ENCODE results near the gene BCAT1.

The BCAT1 gene

DNA sequence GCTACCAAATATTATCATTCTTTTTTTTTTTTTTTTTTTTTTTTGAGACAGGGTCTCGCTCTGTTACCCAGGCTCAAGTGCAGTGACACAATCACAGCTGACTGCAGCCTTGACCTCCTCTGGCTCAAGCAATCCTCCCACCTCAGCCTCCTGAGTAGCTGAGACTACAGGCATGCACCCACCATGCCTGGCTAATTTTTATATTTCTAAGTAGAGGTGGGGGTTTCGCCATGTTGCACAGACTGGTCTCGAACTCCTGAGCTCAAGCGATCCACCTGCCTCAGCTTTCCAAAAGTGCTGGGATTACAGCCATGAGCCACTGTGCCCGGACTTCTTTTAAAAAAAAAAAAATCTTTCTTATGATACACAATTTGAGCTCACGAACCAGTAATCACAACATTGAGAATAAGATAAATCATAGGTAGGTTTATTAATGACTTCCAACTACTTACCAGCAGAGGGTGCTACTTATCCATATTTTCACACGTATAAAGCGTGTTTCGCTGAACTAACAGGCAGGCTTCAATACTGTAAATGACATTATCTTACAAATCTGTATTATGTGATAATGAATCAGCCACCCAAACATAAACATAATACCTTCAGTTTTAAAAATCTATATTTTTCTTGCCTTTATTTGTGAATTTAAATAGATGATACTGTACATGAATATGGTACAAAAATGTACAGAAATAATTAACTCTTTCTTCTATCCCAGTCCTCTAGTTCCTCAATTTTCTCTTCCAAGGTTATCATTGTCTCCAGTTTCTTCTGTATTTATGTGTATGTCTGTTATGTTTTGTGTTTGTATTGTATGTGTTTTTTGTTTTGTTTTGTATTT lies 42.5 kb upstream of the BCAT1 start:
- H3K27ac ChIP-seq: no peak overlapping the region
- TF ChIP-seq, protein P1, sequence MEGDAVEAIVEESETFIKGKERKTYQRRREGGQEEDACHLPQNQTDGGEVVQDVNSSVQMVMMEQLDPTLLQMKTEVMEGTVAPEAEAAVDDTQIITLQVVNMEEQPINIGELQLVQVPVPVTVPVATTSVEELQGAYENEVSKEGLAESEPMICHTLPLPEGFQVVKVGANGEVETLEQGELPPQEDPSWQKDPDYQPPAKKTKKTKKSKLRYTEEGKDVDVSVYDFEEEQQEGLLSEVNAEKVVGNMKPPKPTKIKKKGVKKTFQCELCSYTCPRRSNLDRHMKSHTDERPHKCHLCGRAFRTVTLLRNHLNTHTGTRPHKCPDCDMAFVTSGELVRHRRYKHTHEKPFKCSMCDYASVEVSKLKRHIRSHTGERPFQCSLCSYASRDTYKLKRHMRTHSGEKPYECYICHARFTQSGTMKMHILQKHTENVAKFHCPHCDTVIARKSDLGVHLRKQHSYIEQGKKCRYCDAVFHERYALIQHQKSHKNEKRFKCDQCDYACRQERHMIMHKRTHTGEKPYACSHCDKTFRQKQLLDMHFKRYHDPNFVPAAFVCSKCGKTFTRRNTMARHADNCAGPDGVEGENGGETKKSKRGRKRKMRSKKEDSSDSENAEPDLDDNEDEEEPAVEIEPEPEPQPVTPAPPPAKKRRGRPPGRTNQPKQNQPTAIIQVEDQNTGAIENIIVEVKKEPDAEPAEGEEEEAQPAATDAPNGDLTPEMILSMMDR (conservative IDR thresholded peaks at IDR 0.05): peak; percentile 76

DNA sequence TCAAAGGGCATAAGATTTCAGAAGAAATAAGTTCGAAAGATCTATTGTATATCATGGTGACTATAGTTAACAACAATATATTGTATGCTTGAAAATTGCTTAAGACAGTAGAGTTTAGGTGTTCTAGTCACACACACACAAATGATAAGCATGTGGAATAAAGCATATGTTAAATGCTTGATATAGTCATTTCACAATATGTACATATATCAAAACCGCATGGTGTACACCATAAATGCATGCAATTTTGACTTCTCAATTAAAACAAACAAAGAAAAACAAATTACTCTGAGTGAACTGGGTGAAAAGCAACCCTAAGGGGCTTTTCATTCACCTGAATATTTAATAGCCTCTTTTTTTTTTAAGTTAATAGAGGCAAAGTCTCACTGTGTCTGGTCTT lies 40.3 kb upstream of the BCAT1 start:
- TF ChIP-seq, protein P1 (conservative IDR thresholded peaks at IDR 0.05): no peak
- no peak overlapping the region for H3K27ac ChIP-seq

DNA sequence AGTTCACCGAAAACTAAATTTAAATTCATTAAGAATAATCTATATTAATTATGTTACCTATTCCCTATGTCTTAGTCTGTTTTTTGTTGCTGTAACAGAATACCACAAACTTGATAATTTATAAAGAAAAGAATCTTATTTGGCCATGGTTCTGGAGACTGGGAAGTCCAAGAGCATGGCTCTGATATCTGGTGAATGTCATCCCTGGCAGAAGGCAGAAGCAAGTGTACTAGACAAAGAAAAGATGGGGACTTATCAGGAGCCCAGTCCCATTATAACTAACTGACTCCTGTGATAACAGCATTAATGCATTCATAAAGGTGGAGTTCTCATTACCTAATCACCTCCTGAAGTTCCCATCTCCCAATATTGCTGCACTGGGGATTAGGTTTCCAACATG lies 33.3 kb upstream of the BCAT1 start:
- H3K27ac ChIP-seq: no peak overlapping the region
- TF ChIP-seq, protein P1 (conservative IDR thresholded peaks at IDR 0.05): no peak

DNA sequence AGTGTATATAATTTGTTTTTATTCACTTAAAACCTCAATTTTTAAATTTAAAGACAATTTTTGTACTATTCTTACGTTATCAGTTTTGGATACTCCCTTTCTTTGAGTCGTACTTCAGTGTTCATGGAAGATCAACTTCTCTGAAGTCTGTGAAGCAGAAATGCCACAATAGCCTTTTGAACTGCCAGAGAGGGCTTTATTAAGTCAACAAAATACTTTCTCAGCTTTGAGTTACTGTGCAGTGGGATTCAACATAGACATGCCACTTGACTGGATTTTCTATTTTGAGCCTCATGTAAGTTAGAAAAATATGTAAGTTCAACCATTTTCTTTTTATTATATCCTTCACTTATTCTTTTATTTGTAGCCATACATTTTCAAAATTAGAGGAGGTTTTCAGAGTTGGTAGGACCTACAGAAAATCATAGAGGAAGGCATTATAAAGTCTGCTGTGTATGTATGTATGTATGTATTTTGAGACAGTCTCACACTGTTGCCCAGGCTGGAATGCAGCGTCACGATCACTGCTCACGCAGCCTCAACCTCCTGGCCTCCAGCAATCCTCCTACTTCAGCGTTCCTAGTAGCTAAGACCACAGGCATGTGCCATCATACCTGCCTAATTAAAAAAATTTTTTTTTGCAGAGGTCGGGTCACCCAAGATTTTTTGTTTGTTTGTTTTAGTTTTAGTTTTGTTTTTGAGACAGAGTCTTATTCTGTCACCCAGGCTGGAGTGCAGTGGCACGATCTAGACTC lies 31.3 kb upstream of the BCAT1 start:
- TF ChIP-seq, protein P1 (conservative IDR thresholded peaks at IDR 0.05): no peak

DNA sequence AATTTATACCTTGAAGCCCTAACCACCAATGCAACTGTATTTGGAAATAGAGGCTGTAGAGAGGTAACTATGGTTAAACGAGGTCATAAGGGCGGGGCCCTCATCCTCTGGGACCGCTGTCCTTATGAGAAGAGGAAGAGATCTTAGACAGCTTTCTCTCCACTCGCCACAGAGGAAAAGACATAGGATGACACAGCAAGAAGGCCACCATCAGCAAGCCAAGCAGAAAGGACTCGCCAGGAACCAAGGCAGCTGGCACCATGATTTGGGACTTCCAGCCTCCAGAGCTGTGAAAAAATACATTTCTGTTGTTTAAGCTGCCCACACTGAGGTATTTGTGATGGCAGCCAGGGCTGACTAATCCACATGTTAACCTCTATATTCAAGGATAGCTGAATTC lies 30.4 kb upstream of the BCAT1 start:
- TF ChIP-seq, protein P1 (conservative IDR thresholded peaks at IDR 0.05): no peak
- no peak overlapping the region for H3K27ac ChIP-seq

More for the DNA sequence above, 31.3 kb upstream of the BCAT1 start:
- no peak overlapping the region for H3K27ac ChIP-seq

DNA sequence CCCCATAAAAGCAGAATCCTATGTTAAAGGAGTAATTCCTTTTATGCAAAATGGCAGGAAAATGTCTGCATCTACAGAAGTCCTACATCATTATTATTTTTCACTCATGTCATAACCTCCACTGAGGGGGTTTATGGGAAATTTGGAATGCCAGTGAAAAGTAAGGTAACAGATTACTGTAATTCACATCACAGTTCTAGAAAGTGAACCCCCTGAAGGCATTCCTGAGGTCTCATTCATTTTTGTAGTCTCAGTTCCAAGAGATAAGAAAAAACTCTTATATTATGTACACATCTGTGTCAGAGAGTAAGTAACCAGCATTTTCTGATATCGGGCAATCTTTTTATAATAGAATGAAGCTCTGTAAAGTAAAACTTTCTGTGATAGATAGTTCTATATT lies 28.8 kb upstream of the BCAT1 start:
- H3K27ac ChIP-seq: no peak overlapping the region
- TF ChIP-seq, protein P1 (conservative IDR thresholded peaks at IDR 0.05): no peak

DNA sequence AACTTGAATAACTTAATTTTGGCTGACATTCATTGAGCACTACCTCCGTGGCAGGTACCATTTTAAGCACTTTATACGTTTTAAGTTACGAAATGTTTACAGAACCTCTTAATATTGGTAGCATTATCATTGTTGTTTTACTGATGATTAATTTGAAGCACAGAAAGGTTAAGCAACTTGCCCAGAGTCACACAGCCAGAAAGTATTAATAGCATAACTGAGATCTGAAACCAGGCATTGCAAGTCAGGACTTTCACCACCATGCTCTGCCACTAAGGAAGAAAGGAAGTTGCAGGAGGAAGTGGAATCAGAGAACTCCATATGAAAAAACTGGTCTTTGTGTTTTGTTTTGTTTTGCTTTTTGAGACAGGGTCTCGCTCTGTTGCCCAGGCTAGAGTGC lies 28.2 kb upstream of the BCAT1 start:
- TF ChIP-seq, protein P1 (conservative IDR thresholded peaks at IDR 0.05): no peak
- H3K27ac ChIP-seq: no peak overlapping the region
